Measurements from ENCODE around the gene GAPVD1. TPM values are rescaled to one million over a fixed set of nuclear protein-coding genes. Genes with fewer than 3 reads are reported as not detected.

The GAPVD1 gene
- total and polyA plus RNA-seq, 10 of the 15 experiments (the other 5 are each of a cell fraction or from before 2014, with no cell fraction given) = 4.3 to 36.6 (median 25.9) TPM

- no peak for TF ChIP-seq ZBTB40 (IDR thresholded peaks at IDR 0.05; ENCODE audit: borderline replicate concordance)
- peak; percentile 96 for TF ChIP-seq EED (IDR thresholded peaks at IDR 0.05; ENCODE audit: low read depth)
- peak; percentile 89 for TF ChIP-seq CREB1 (IDR thresholded peaks at IDR 0.05; ENCODE audit: low read depth)
- no peak for TF ChIP-seq NR2F1 (conservative IDR thresholded peaks at IDR 0.05)
- no peak for TF ChIP-seq WRNIP1 (IDR thresholded peaks at IDR 0.05; ENCODE audit: borderline replicate concordance, low read depth, low read length)
- TF ChIP-seq JUNB (IDR thresholded peaks at IDR 0.05) = peak; percentile 97
- peak; percentile 91 for TF ChIP-seq BCL11A (IDR thresholded peaks at IDR 0.05; ENCODE audit: low read depth, low read length)
- peak; percentile 97 for TF ChIP-seq ATF2 (IDR thresholded peaks at IDR 0.05; ENCODE audit: low read length)
- no peak for TF ChIP-seq RELB (IDR thresholded peaks at IDR 0.05; ENCODE audit: low read depth)
- no peak for TF ChIP-seq NRF1 (conservative IDR thresholded peaks at IDR 0.05; ENCODE audit: low read depth, low read length)
- TF ChIP-seq ZNF622 (IDR thresholded peaks at IDR 0.05) = no peak
- no peak for TF ChIP-seq ZNF217 (IDR thresholded peaks at IDR 0.05)
- TF ChIP-seq NR2C2 (IDR thresholded peaks at IDR 0.05; ENCODE audit: borderline replicate concordance, control insufficient read depth, insufficient read length, low read depth) = no peak
- peak; percentile 93 for TF ChIP-seq CREM (IDR thresholded peaks at IDR 0.05; ENCODE audit: low read depth)
- TF ChIP-seq MYC (IDR thresholded peaks at IDR 0.05; ENCODE audit: insufficient read depth, insufficient read length, insufficient replicate concordance, low read length, severe bottlenecking) = no peak
- TF ChIP-seq FOXK2 (IDR thresholded peaks at IDR 0.05) = no peak
- peak; percentile 96 for TF ChIP-seq CBFB (IDR thresholded peaks at IDR 0.05; ENCODE audit: low read depth)
- no peak for TF ChIP-seq SIN3A (IDR thresholded peaks at IDR 0.05; ENCODE audit: low read depth, low read length)
- peak; percentile 76 to 84 for TF ChIP-seq IKZF2 (IDR thresholded peaks at IDR 0.05)
- TF ChIP-seq NFYB (IDR thresholded peaks at IDR 0.05; ENCODE audit: insufficient read depth, low read depth, low read length) = no peak
- peak; percentile 47; the same call in 1 of the 2 replicates for TF ChIP-seq IKZF1 (conservative IDR thresholded peaks at IDR 0.05)
- TF ChIP-seq PML (IDR thresholded peaks at IDR 0.05; ENCODE audit: low read length) = peak; percentile 68
- TF ChIP-seq ASH2L (IDR thresholded peaks at IDR 0.05; ENCODE audit: borderline replicate concordance, low read depth) = no peak
- TF ChIP-seq CHD1 (IDR thresholded peaks at IDR 0.05; ENCODE audit: low read depth, low read length) = no peak
- no peak for TF ChIP-seq MAX (IDR thresholded peaks at IDR 0.05; ENCODE audit: low read depth, low read length)
- TF ChIP-seq ELK1 (IDR thresholded peaks at IDR 0.05; ENCODE audit: low read depth, low read length) = no peak
Observed at GRCh38 chr9:125332527-125332926, 70.9 kb downstream of the GAPVD1 start (continued).

All from GM12878 (cell line).